ENCODE measurements around the gene ZNF846. TPM values are rescaled to one million over a fixed set of nuclear protein-coding genes. Genes with fewer than 3 reads are reported as not detected.
"Not testable (repeated sequence)": the region's sequence is repeated elsewhere in the genome, so short reads cannot be mapped to it uniquely, and the experiment has no call there.

The ZNF846 gene
- total and polyA plus RNA-seq, 3 experiments from 2014 or later, result 5.1 to 7.5 (median 5.9) TPM

DNA sequence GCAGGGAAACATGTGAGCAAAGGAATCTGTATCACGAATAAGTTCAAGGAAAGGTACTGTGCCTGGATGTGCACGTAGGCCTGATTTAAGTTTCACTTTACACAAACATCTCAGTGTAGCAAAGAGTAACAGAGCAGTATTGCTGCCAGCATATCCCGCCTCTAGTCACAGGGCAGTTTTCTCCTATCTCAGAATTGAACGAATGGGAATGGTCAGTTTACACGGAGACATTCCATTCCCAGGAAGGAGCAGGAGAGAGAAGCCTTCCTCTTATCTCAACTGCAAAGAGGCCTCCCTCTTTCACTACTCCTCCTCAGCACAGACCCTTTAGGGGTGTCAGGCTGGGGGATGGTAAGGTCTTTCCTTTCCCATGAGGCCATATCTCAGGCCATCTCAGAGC is 21.0 kb upstream of the ZNF846 start:
- H3K36me3 ChIP-seq (ENCODE audit: insufficient read depth, low read length); H3K36me3 Mint-ChIP-seq; H3K27me3 ChIP-seq (ENCODE audit: insufficient read depth, low read length, poor library complexity, severe bottlenecking); H3K4me3 ChIP-seq (ENCODE audit: low read length); H3K27me3 Mint-ChIP-seq; H3K9me3 Mint-ChIP-seq; H3K9me3 ChIP-seq (ENCODE audit: low read length); POLR2A ChIA-PET; DNase-seq: not testable (repeated sequence)
- Mint-ChIP-seq H3K4me3 (peak overlapping the region in 1 of 7 donors; percentile 87), H3K27ac (peak overlapping the region in 2 of 8 donors; percentile 72 to 94), H3K4me1 (peaks cover 31 to 35% (median 32%) of the 10 kb centered on the region in 3 donors)
- Histone ChIP-seq H3K4me1 (ENCODE audit: insufficient read depth, low read length) (peaks cover 13% of the 10 kb centered on the region), H3K27ac (ENCODE audit: low read depth, low read length) (peak overlapping the region; percentile 43)
- CTCF ChIA-PET, result interaction anchor here (0.8 kb wide), 1 partner anchor 129 kb away, joined by 3 read pairs; no protein-coding TSS in a partner anchor

DNA sequence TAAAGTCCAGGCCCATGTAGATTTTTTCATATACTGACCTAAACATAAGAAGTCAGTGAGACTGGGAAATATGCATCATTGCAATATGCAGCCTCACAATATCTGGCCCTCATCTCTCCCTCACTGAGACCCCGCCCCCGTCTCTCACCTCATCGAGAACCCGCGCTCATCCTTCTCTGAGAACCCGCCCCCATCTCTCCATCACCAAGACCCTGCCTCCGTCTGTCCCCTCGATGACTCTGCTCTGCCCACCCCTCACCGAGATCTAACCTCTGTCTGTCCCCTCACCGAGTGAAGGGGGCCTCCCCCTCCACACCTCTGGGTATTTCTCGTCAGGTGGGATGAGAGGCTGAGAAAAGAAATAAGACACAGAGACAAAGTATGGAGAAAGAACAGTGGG is 20.5 kb upstream of the ZNF846 start:
- no peak for DNase-seq
- POLR2A ChIA-PET, result no interaction called here
- Mint-ChIP-seq H3K4me3 (peak overlapping the region in 1 of 7 donors; percentile 3), H3K9me3 (peaks cover 0 to 3% (median 0%) of the 10 kb centered on the region in 5 donors), H3K27ac (peak overlapping the region in 2 of 8 donors; percentile 78 to 81), H3K4me1 (peaks cover 34 to 40% (median 36%) of the 10 kb centered on the region in 3 donors), H3K27me3 (no peaks in the 10 kb centered on the region), H3K36me3 (peaks cover 0 to 5% (median 0%) of the 10 kb centered on the region in 3 donors)
- Histone ChIP-seq H3K4me1 (ENCODE audit: insufficient read depth, low read length) (peaks cover 16% of the 10 kb centered on the region), H3K9me3 (ENCODE audit: low read length) (no peaks in the 10 kb centered on the region), H3K4me3 (ENCODE audit: low read length) (no peak overlapping the region), H3K36me3 (ENCODE audit: insufficient read depth, low read length) (no peaks in the 10 kb centered on the region), H3K27me3 (ENCODE audit: insufficient read depth, low read length, poor library complexity, severe bottlenecking) (no peaks in the 10 kb centered on the region), H3K27ac (ENCODE audit: low read depth, low read length) (peak overlapping the region; percentile 43)
- CTCF ChIA-PET, result no interaction called here

DNA sequence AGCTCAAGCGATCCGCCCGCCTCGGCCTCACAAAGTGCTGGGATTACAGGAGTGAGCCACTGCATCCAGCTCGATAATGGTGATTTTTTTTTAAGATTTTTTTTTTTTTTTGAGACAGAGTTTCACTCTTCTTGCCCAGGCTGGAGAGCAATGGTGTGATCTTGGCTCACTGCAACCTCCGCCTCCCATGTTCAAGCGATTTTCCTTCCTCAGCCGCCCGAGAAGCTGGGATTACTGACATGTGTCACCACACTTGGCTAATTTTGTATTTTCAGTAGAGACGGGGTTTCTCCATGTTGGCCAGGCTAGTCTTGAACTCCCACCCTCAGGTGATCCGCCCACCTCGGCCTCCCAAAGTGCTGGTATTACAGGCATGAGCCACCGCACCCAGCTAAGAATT is 20.1 kb upstream of the ZNF846 start:
- H3K27ac Mint-ChIP-seq; H3K27me3 ChIP-seq (ENCODE audit: insufficient read depth, low read length, poor library complexity, severe bottlenecking); H3K27me3 Mint-ChIP-seq; H3K36me3 Mint-ChIP-seq; H3K9me3 ChIP-seq (ENCODE audit: low read length); DNase-seq; H3K36me3 ChIP-seq (ENCODE audit: insufficient read depth, low read length); CTCF ChIA-PET; H3K9me3 Mint-ChIP-seq; H3K4me3 ChIP-seq (ENCODE audit: low read length); H3K4me3 Mint-ChIP-seq: not testable (repeated sequence)
- POLR2A ChIA-PET, result interaction anchor here (0.6 kb wide), 1 partner anchor 479 kb away, joined by 5 read pairs; the partner anchor contains the start of gene ZNF699
- Histone ChIP-seq H3K27ac (ENCODE audit: low read depth, low read length) (peak overlapping the region; percentile 16), H3K4me1 (ENCODE audit: insufficient read depth, low read length) (peaks cover 16% of the 10 kb centered on the region)
- peaks cover 35 to 44% (median 39%) of the 10 kb centered on the region in 3 donors for H3K4me1 Mint-ChIP-seq

DNA sequence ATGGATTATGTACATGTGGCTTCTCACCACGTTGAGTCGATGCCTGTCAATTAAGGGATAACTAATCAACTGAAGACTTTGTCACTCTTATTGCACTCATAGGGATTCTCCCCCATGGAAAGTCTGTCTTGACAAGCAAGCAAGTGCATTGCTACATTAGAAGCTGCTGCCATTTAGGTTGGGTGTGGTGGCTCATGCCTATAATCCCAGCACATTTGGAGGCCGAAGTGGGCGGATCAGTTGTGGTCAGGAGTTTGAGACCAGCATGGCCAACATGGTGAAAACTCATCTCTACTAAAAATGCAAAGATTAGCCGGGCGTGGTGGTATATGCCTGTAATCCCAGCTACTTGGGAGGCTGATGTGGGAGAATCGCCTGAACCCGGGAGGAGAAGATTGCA is 18.3 kb upstream of the ZNF846 start:
- Histone ChIP-seq H3K9me3 (ENCODE audit: low read length) (no peaks in the 10 kb centered on the region), H3K27ac (ENCODE audit: low read depth, low read length) (no peak overlapping the region), H3K4me3 (ENCODE audit: low read length) (peak overlapping the region; percentile 26), H3K36me3 (ENCODE audit: insufficient read depth, low read length) (no peaks in the 10 kb centered on the region), H3K4me1 (ENCODE audit: insufficient read depth, low read length) (peaks cover 16% of the 10 kb centered on the region), H3K27me3 (ENCODE audit: insufficient read depth, low read length, poor library complexity, severe bottlenecking) (no peaks in the 10 kb centered on the region)
- no peak for DNase-seq
- Mint-ChIP-seq H3K27ac (peak overlapping the region; percentile 38 to 96 (median 84)), H3K4me3 (peak overlapping the region; percentile 73 to 87 (median 80)), H3K9me3 (no peaks in the 10 kb centered on the region), H3K4me1 (peaks cover 31 to 39% (median 34%) of the 10 kb centered on the region in 3 donors), H3K36me3 (peaks cover 0 to 10% (median 2%) of the 10 kb centered on the region in 3 donors), H3K27me3 (no peaks in the 10 kb centered on the region)
- POLR2A ChIA-PET, result no interaction called here
- CTCF ChIA-PET, result no interaction called here

DNA sequence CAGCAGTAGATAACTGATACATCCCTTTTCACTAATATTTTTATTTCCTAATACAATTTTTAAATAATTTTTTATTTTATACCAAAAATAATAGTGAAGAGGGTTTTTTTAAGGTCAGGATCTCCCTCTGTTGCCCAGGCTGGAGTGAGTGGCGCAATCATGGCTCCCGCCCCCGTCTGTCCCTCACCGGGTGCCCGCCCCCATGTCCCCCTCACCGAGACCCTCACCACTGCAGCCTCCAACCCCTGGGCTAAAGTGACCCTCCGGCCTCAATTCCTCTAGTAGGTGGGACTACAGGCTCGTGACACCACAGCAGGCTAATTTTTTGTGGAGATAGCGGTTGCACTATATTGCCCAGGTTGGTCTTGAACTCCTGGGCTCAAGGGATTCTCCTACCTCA is 17.8 kb upstream of the ZNF846 start:
- DNase-seq, result no peak
- ChIA-PET CTCF (no interaction called here), POLR2A (no interaction called here)
- Histone ChIP-seq H3K27ac (ENCODE audit: low read depth, low read length) (no peak overlapping the region), H3K4me3 (ENCODE audit: low read length) (peak overlapping the region; percentile 85), H3K9me3 (ENCODE audit: low read length) (no peaks in the 10 kb centered on the region), H3K27me3 (ENCODE audit: insufficient read depth, low read length, poor library complexity, severe bottlenecking) (no peaks in the 10 kb centered on the region), H3K36me3 (ENCODE audit: insufficient read depth, low read length) (no peaks in the 10 kb centered on the region), H3K4me1 (ENCODE audit: insufficient read depth, low read length) (peaks cover 16% of the 10 kb centered on the region)
- H3K27me3 Mint-ChIP-seq, result no peaks in the 10 kb centered on the region
- H3K27ac Mint-ChIP-seq, result peak overlapping the region; percentile 90 to 99 (median 98)
- peak overlapping the region; percentile 78 to 97 (median 85) for H3K4me3 Mint-ChIP-seq
- no peaks in the 10 kb centered on the region for H3K9me3 Mint-ChIP-seq
- peaks cover 28 to 36% (median 31%) of the 10 kb centered on the region in 3 donors for H3K4me1 Mint-ChIP-seq
- peaks cover 0 to 11% (median 2%) of the 10 kb centered on the region in 3 donors for H3K36me3 Mint-ChIP-seq

DNA sequence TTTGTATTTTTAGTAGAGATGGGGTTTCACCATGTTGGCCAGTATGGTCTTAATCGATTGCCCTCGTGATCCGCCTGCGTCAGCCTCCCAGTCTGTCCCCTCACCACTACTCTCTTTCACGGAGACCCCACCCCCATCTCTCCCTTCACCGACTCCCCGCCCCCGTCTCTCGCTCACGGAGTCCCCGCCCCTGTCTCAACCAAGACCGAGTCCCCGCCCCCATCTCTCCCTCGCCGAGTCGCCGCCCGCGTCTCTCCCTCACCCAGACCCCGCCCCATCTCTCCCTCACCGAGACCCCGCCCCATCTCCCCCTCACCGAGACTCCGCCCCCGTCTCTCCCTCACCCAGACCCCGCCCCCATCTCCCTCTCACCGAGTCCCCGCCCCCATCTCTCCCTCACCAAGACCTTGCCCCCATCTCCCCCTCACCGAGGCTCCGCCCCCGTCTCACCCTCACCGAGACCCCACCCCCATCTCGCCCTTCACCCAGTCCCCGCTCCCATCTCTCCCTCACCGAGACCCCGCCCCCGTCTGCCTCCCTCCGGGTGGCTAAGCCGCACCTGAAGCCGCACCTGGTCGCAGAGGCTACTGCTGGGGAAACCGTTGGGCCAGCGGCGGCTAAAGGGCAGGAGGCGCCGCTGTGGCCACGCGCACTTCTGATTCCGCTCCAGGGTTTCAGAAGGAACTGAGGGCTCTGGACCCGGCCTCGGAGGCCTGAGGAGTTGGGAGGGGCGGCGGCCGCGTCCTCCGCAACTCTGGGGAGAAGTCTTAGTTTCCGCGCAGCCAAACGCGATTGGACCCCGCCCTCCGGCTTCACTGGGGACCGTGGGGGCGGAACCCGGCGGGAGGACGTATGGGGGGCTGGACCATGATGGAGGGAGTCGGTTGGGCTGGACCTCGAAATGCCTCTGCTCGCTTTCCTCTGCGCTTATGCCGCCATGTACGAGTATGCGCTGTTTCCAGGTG is 17.1 kb upstream of the ZNF846 start:
- H3K9me3 Mint-ChIP-seq, result no peaks in the 10 kb centered on the region
- peaks cover 0 to 16% (median 2%) of the 10 kb centered on the region in 3 donors for H3K36me3 Mint-ChIP-seq
- ChIA-PET POLR2A (interaction anchor here (0.7 to 0.8 kb wide), 2 partner anchors 50 to 125 kb away, joined by 3 to 7 read pairs; partner anchors contain the start of gene PIN1), CTCF (interaction anchor here (0.7 kb wide), 3 partner anchors 8 to 151 kb away, joined by 3 to 4 read pairs (median 4); no protein-coding TSS in a partner anchor)
- H3K27ac Mint-ChIP-seq, result peak overlapping the region; percentile 90 to 99 (median 98)
- Histone ChIP-seq H3K27ac (ENCODE audit: low read depth, low read length) (peak overlapping the region; percentile 78), H3K4me1 (ENCODE audit: insufficient read depth, low read length) (peaks cover 16% of the 10 kb centered on the region), H3K36me3 (ENCODE audit: insufficient read depth, low read length) (no peaks in the 10 kb centered on the region), H3K4me3 (ENCODE audit: low read length) (peak overlapping the region; percentile 85), H3K9me3 (ENCODE audit: low read length) (no peaks in the 10 kb centered on the region), H3K27me3 (ENCODE audit: insufficient read depth, low read length, poor library complexity, severe bottlenecking) (no peaks in the 10 kb centered on the region)
- H3K4me1 Mint-ChIP-seq, result peaks cover 26 to 36% (median 29%) of the 10 kb centered on the region in 3 donors
- peak; percentile 89 to 98 (median 95) for DNase-seq
- H3K27me3 Mint-ChIP-seq, result no peaks in the 10 kb centered on the region
- H3K4me3 Mint-ChIP-seq, result peak overlapping the region; percentile 78 to 97 (median 85)

DNA sequence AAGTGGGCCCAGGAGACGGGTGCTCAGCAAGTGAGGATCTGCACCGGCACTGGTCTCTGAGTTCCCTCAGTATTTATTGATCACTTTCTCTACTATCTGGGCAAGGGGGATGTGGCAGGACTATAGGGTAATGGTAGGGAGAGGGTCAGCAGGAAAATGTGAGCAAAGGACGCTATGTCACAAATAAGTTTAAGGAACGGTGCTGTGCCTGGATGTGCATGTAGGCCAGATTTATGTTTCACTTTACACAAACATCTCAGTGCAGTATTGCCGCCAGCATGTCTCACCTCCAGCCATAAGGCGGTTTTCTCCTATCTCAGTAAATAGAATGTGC is 15.6 kb upstream of the ZNF846 start:
- H3K27ac ChIP-seq (ENCODE audit: low read depth, low read length); CTCF ChIA-PET; H3K4me3 ChIP-seq (ENCODE audit: low read length); H3K27me3 ChIP-seq (ENCODE audit: insufficient read depth, low read length, poor library complexity, severe bottlenecking); H3K27me3 Mint-ChIP-seq; POLR2A ChIA-PET; H3K9me3 Mint-ChIP-seq; H3K9me3 ChIP-seq (ENCODE audit: low read length); H3K36me3 ChIP-seq (ENCODE audit: insufficient read depth, low read length); DNase-seq: not testable (repeated sequence)
- peaks cover 16% of the 10 kb centered on the region for H3K4me1 ChIP-seq (ENCODE audit: insufficient read depth, low read length)
- Mint-ChIP-seq H3K27ac (peak overlapping the region in 7 of 8 donors; percentile 57 to 99 (median 97)), H3K4me3 (peak overlapping the region in 6 of 7 donors; percentile 7 to 87 (median 55)), H3K36me3 (peaks cover 0 to 17% (median 2%) of the 10 kb centered on the region in 3 donors), H3K4me1 (peaks cover 21 to 32% (median 23%) of the 10 kb centered on the region in 3 donors)

DNA sequence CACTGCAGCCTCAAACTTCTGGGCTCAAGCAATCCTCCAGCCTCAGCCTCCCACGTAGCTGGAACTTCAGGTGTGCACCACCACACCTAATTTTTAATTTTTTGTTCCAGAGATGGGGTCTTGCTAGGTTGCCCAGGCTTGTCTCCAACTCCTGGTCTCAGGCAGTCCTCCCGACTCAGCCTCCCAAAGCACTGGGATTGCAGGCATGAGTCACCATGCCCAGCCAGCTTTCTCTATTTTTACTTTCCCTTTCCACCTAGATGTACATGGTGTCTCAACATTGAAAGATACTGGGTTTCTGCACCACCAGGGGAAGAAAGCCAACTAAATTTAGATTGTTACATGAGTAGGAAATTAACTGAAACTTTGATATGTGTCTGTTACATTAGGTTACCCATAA is 13.8 kb upstream of the ZNF846 start:
- Mint-ChIP-seq H3K4me1 (peaks cover 17 to 32% (median 23%) of the 10 kb centered on the region in 3 donors), H3K4me3 (no peak overlapping the region), H3K27me3 (no peaks in the 10 kb centered on the region), H3K9me3 (peaks cover 5 to 14% (median 8%) of the 10 kb centered on the region in 5 donors), H3K36me3 (peaks cover 5 to 25% (median 10%) of the 10 kb centered on the region in 3 donors), H3K27ac (peak overlapping the region in 1 of 8 donors; percentile 64)
- Histone ChIP-seq H3K4me3 (ENCODE audit: low read length) (no peak overlapping the region), H3K4me1 (ENCODE audit: insufficient read depth, low read length) (peaks cover 16% of the 10 kb centered on the region), H3K27me3 (ENCODE audit: insufficient read depth, low read length, poor library complexity, severe bottlenecking) (no peaks in the 10 kb centered on the region), H3K36me3 (ENCODE audit: insufficient read depth, low read length) (no peaks in the 10 kb centered on the region), H3K9me3 (ENCODE audit: low read length) (no peaks in the 10 kb centered on the region), H3K27ac (ENCODE audit: low read depth, low read length) (no peak overlapping the region)
- POLR2A ChIA-PET, result interaction anchor here (0.6 kb wide), 1 partner anchor 294 kb away, joined by 3 read pairs; no protein-coding TSS in a partner anchor
- no peak for DNase-seq
- CTCF ChIA-PET, result interaction anchor here (1.6 kb wide), 1 partner anchor 14 kb away, joined by 5 read pairs; the partner anchor contains the start of gene ZNF846

Data from CD8-positive, alpha-beta memory T cell (primary cell).